ENCODE measurements around the gene ZC3HAV1. TPM values are rescaled to one million over a fixed set of nuclear protein-coding genes. Genes with fewer than 3 reads are reported as not detected.

ZC3HAV1 gene
- total RNA-seq, 1 experiment from 2014 or later, result 38.0 TPM

DNA sequence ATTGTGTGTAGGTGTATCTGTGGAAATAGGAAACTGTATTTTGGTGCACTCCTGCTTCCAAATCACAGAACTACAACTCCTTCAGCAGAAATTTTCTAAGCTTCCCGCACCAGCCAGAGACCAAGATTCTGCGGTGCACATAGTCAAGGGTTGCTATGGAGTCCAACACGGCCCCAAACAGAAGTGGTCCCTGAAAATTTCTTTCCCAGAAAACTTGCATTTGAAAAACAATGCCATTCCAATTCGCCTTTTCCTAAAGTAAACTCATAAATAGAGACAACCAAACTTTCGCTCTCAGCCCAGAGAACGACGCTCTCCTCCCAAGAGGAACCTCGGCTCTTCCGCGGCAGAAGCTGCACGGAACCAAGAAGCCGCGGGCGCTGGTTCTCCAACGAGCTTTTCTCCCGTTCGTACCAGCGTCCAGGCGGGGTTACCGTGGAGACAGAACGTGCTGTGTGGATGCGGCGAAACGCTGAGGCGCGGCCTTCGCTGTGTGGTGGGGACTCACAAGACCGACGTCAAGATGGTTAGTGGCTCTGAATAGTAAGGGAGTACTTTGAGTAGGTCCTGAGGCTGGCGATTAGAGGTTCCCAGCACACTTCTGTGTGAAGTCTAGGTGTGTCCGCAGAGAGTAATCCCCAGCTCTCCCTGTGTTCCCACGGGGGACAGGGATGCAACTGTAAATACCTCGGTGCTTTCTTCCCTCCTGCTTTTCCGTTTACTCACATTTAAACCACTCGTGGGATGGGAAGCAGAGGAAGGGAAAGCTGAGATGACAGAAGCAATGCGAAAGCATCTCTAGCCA is 24.0 kb upstream of the ZC3HAV1 start:
- POLR2A ChIA-PET, result interaction anchor here (1.7 to 1.9 kb wide), 2 partner anchors 97 to 226 kb away, joined by 5 read pairs; partner anchors contain the start of genes LUC7L2 and UBN2
- peak; percentile 97 for ATAC-seq
- Mint-ChIP-seq H3K27me3 (ENCODE audit: low read depth) (no peaks in the 10 kb centered on the region; the same call in 1 of the 2 replicates), H3K9me3 (no peaks in the 10 kb centered on the region), H3K36me3 (no peaks in the 10 kb centered on the region), H3K27ac (no peak overlapping the region), H3K4me1 (peaks cover 22% of the 10 kb centered on the region), H3K4me3 (peak overlapping the region; percentile 81)
- DNase-seq (ENCODE audit: low spot score), result peak; percentile 85
- CTCF ChIA-PET, result interaction anchor here (0.6 to 2.2 kb wide), 4 partner anchors 58 to 301 kb away, joined by 3 to 10 read pairs (median 7); partner anchors contain the start of gene UBN2
- no peak for TF ChIP-seq OVOL2 (CRISPR knock-in tag; IDR thresholded peaks at IDR 0.05; ENCODE audit: borderline replicate concordance)
- TF ChIP-seq, protein P1, sequence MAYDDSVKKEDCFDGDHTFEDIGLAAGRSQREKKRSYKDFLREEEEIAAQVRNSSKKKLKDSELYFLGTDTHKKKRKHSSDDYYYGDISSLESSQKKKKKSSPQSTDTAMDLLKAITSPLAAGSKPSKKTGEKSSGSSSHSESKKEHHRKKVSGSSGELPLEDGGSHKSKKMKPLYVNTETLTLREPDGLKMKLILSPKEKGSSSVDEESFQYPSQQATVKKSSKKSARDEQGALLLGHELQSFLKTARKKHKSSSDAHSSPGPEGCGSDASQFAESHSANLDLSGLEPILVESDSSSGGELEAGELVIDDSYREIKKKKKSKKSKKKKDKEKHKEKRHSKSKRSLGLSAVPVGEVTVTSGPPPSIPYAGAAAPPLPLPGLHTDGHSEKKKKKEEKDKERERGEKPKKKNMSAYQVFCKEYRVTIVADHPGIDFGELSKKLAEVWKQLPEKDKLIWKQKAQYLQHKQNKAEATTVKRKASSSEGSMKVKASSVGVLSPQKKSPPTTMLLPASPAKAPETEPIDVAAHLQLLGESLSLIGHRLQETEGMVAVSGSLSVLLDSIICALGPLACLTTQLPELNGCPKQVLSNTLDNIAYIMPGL (CRISPR knock-in tag; IDR thresholded peaks at IDR 0.05), result peak; percentile 80
- TF ChIP-seq GRHL2 (CRISPR knock-in tag; IDR thresholded peaks at IDR 0.05; ENCODE audit: insufficient replicate concordance, severe bottlenecking), result no peak
- no peak for TF ChIP-seq NFATC4 (CRISPR knock-in tag; IDR thresholded peaks at IDR 0.05)
- no peak for TF ChIP-seq SOX15 (CRISPR knock-in tag; IDR thresholded peaks at IDR 0.05)
- TF ChIP-seq, protein P2, sequence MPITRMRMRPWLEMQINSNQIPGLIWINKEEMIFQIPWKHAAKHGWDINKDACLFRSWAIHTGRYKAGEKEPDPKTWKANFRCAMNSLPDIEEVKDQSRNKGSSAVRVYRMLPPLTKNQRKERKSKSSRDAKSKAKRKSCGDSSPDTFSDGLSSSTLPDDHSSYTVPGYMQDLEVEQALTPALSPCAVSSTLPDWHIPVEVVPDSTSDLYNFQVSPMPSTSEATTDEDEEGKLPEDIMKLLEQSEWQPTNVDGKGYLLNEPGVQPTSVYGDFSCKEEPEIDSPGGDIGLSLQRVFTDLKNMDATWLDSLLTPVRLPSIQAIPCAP (CRISPR knock-in tag; IDR thresholded peaks at IDR 0.05), result no peak
- peak; percentile 71 for TF ChIP-seq GABPB1 (CRISPR knock-in tag; IDR thresholded peaks at IDR 0.05)
- TF ChIP-seq, protein P3, sequence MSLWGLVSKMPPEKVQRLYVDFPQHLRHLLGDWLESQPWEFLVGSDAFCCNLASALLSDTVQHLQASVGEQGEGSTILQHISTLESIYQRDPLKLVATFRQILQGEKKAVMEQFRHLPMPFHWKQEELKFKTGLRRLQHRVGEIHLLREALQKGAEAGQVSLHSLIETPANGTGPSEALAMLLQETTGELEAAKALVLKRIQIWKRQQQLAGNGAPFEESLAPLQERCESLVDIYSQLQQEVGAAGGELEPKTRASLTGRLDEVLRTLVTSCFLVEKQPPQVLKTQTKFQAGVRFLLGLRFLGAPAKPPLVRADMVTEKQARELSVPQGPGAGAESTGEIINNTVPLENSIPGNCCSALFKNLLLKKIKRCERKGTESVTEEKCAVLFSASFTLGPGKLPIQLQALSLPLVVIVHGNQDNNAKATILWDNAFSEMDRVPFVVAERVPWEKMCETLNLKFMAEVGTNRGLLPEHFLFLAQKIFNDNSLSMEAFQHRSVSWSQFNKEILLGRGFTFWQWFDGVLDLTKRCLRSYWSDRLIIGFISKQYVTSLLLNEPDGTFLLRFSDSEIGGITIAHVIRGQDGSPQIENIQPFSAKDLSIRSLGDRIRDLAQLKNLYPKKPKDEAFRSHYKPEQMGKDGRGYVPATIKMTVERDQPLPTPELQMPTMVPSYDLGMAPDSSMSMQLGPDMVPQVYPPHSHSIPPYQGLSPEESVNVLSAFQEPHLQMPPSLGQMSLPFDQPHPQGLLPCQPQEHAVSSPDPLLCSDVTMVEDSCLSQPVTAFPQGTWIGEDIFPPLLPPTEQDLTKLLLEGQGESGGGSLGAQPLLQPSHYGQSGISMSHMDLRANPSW (CRISPR knock-in tag; conservative IDR thresholded peaks at IDR 0.05; ENCODE audit: low read depth), result no peak
- TF ChIP-seq, protein P4, sequence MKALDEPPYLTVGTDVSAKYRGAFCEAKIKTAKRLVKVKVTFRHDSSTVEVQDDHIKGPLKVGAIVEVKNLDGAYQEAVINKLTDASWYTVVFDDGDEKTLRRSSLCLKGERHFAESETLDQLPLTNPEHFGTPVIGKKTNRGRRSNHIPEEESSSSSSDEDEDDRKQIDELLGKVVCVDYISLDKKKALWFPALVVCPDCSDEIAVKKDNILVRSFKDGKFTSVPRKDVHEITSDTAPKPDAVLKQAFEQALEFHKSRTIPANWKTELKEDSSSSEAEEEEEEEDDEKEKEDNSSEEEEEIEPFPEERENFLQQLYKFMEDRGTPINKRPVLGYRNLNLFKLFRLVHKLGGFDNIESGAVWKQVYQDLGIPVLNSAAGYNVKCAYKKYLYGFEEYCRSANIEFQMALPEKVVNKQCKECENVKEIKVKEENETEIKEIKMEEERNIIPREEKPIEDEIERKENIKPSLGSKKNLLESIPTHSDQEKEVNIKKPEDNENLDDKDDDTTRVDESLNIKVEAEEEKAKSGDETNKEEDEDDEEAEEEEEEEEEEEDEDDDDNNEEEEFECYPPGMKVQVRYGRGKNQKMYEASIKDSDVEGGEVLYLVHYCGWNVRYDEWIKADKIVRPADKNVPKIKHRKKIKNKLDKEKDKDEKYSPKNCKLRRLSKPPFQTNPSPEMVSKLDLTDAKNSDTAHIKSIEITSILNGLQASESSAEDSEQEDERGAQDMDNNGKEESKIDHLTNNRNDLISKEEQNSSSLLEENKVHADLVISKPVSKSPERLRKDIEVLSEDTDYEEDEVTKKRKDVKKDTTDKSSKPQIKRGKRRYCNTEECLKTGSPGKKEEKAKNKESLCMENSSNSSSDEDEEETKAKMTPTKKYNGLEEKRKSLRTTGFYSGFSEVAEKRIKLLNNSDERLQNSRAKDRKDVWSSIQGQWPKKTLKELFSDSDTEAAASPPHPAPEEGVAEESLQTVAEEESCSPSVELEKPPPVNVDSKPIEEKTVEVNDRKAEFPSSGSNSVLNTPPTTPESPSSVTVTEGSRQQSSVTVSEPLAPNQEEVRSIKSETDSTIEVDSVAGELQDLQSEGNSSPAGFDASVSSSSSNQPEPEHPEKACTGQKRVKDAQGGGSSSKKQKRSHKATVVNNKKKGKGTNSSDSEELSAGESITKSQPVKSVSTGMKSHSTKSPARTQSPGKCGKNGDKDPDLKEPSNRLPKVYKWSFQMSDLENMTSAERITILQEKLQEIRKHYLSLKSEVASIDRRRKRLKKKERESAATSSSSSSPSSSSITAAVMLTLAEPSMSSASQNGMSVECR (CRISPR knock-in tag; IDR thresholded peaks at IDR 0.05; ENCODE audit: borderline replicate concordance), result peak; percentile 86; the same call in 1 of the 2 replicates
- no peak for TF ChIP-seq ELF4 (CRISPR knock-in tag; IDR thresholded peaks at IDR 0.05; ENCODE audit: low read depth)
- no peak for TF ChIP-seq NR2C2 (CRISPR knock-in tag; IDR thresholded peaks at IDR 0.05)
- TF ChIP-seq PRRX2 (CRISPR knock-in tag; IDR thresholded peaks at IDR 0.05), result no peak
- TF ChIP-seq, protein P5, sequence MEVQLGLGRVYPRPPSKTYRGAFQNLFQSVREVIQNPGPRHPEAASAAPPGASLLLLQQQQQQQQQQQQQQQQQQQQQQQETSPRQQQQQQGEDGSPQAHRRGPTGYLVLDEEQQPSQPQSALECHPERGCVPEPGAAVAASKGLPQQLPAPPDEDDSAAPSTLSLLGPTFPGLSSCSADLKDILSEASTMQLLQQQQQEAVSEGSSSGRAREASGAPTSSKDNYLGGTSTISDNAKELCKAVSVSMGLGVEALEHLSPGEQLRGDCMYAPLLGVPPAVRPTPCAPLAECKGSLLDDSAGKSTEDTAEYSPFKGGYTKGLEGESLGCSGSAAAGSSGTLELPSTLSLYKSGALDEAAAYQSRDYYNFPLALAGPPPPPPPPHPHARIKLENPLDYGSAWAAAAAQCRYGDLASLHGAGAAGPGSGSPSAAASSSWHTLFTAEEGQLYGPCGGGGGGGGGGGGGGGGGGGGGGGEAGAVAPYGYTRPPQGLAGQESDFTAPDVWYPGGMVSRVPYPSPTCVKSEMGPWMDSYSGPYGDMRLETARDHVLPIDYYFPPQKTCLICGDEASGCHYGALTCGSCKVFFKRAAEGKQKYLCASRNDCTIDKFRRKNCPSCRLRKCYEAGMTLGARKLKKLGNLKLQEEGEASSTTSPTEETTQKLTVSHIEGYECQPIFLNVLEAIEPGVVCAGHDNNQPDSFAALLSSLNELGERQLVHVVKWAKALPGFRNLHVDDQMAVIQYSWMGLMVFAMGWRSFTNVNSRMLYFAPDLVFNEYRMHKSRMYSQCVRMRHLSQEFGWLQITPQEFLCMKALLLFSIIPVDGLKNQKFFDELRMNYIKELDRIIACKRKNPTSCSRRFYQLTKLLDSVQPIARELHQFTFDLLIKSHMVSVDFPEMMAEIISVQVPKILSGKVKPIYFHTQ (CRISPR knock-in tag; IDR thresholded peaks at IDR 0.05), result peak; percentile 61; the same call in 1 of the 2 replicates
- TF ChIP-seq, protein P6, sequence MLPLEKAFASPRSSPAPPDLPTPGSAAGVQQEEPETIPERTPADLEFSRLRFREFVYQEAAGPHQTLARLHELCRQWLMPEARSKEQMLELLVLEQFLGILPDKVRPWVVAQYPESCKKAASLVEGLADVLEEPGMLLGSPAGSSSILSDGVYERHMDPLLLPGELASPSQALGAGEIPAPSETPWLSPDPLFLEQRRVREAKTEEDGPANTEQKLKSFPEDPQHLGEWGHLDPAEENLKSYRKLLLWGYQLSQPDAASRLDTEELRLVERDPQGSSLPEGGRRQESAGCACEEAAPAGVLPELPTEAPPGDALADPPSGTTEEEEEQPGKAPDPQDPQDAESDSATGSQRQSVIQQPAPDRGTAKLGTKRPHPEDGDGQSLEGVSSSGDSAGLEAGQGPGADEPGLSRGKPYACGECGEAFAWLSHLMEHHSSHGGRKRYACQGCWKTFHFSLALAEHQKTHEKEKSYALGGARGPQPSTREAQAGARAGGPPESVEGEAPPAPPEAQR (CRISPR knock-in tag; IDR thresholded peaks at IDR 0.05), result no peak
- TF ChIP-seq, protein P7, sequence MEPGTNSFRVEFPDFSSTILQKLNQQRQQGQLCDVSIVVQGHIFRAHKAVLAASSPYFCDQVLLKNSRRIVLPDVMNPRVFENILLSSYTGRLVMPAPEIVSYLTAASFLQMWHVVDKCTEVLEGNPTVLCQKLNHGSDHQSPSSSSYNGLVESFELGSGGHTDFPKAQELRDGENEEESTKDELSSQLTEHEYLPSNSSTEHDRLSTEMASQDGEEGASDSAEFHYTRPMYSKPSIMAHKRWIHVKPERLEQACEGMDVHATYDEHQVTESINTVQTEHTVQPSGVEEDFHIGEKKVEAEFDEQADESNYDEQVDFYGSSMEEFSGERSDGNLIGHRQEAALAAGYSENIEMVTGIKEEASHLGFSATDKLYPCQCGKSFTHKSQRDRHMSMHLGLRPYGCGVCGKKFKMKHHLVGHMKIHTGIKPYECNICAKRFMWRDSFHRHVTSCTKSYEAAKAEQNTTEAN (CRISPR knock-in tag; IDR thresholded peaks at IDR 0.05), result no peak
- TF ChIP-seq NFE2L1 (CRISPR knock-in tag; IDR thresholded peaks at IDR 0.05), result no peak
- no peak for TF ChIP-seq RELA (CRISPR knock-in tag; IDR thresholded peaks at IDR 0.05; ENCODE audit: borderline replicate concordance)
- no peak for TF ChIP-seq IRF2 (CRISPR knock-in tag; IDR thresholded peaks at IDR 0.05; ENCODE audit: borderline replicate concordance, low read depth)
- TF ChIP-seq, protein P8, sequence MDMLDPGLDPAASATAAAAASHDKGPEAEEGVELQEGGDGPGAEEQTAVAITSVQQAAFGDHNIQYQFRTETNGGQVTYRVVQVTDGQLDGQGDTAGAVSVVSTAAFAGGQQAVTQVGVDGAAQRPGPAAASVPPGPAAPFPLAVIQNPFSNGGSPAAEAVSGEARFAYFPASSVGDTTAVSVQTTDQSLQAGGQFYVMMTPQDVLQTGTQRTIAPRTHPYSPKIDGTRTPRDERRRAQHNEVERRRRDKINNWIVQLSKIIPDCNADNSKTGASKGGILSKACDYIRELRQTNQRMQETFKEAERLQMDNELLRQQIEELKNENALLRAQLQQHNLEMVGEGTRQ (CRISPR knock-in tag; IDR thresholded peaks at IDR 0.05), result no peak
- TF ChIP-seq TEAD1 (CRISPR knock-in tag; IDR thresholded peaks at IDR 0.05), result peak; percentile 78; the same call in 1 of the 2 replicates

Measured in WTC11 (cell line).